SK-MEL-5 (cell line): ENCODE data around the gene VSTM2A. TPM values are rescaled to one million over a fixed set of nuclear protein-coding genes. Genes with fewer than 3 reads are reported as not detected.
"Not testable (repeated sequence)": the region's sequence is repeated elsewhere in the genome, so short reads cannot be mapped to it uniquely, and the experiment has no call there.

ENCODE experiments used
- DNase-seq: peaks from one replicate; pipeline ENCODE4 v3.0.0-alpha.2; 2016; ENCODE audit warnings: low read depth, low spot score
- in situ Hi-C: cut with HindIII; loops from 2 replicates; pipeline ENCODE4 v1.10.0; 2016; ENCODE audit warnings: low sequenced_read_pairs, high pct_unique_total_duplicates, low pct_unique_long_range_greater_than_20kb
- polyA plus RNA-seq, 2 experiments: library from polyadenylated mRNA; depleted of rRNA; stranded (reverse); fragments of >200 nt; gene quantifications; 2 replicates each; pipeline ENCODE4 v1.2.3, GENCODE V29; 2015
- total RNA-seq: library from RNA; depleted of rRNA; stranded (reverse); fragments of >200 nt; shearing (Covaris generic); gene quantifications from 2 replicates; pipeline ENCODE4 v1.2.3, GENCODE V29; 2014; rRNA removed

Gene VSTM2A
- not detected in 2 replicates for total RNA-seq
- polyA plus RNA-seq (2015; cell fraction: cytosol; rRNA removed): not detected in 2 replicates
- polyA plus RNA-seq (2015; cell fraction: nucleus; rRNA removed): not detected in 2 replicates

- in situ Hi-C loops: no loop called here
- DNase-seq: no peak
These were observed at the start of gene VSTM2A for GRCh38 chr7:54541669-54542625. Gene VSTM2A, plus strand, starts transcription at chr7:54542375. Its CDS starts 356 bp downstream, at chr7:54542731.

- DNase-seq, in situ Hi-C loops: not testable (repeated sequence)
These were observed 37.6 kb upstream of the VSTM2A start for GRCh38 chr7:54504531-54504930.

- in situ Hi-C loops: no loop called here
- no peak for DNase-seq
These were observed 12.6 kb upstream of the VSTM2A start for GRCh38 chr7:54529568-54529967.

- in situ Hi-C loops: no loop called here
- DNase-seq: no peak
These were observed 4.1 kb upstream of the VSTM2A start for GRCh38 chr7:54538122-54538521.

- no peak for DNase-seq
- in situ Hi-C loops: no loop called here
These were observed 895 bp downstream of the VSTM2A start for GRCh38 chr7:54543051-54543488.

- in situ Hi-C loops: no loop called here
- DNase-seq: no peak
These were observed 2.0 kb downstream of the VSTM2A start for GRCh38 chr7:54544149-54544526.

- in situ Hi-C loops: no loop called here
- no peak for DNase-seq
These were observed 2.5 kb downstream of the VSTM2A start for GRCh38 chr7:54544527-54545240.

GRCh38 chr7:54545241-54545563 lies 3.0 kb downstream of the VSTM2A start:
- DNase-seq: no peak
- in situ Hi-C loops: no loop called here

GRCh38 chr7:54546081-54546985 lies 4.2 kb downstream of the VSTM2A start:
- in situ Hi-C loops: no loop called here
- DNase-seq: no peak

GRCh38 chr7:54546986-54547314 lies 4.8 kb downstream of the VSTM2A start:
- in situ Hi-C loops: no loop called here
- no peak for DNase-seq

GRCh38 chr7:54550471-54550870 lies 8.3 kb downstream of the VSTM2A start:
- in situ Hi-C loops: no loop called here
- DNase-seq: no peak

GRCh38 chr7:54556121-54556520 lies 13.9 kb downstream of the VSTM2A start:
- no peak for DNase-seq
- in situ Hi-C loops: no loop called here

- no peak for DNase-seq
- in situ Hi-C loops: no loop called here
These were observed 17.2 kb downstream of the VSTM2A start for GRCh38 chr7:54559401-54559800.

GRCh38 chr7:54560198-54560597 lies 18.0 kb downstream of the VSTM2A start:
- in situ Hi-C loops: no loop called here
- DNase-seq: no peak

GRCh38 chr7:54560723-54561122 lies 18.5 kb downstream of the VSTM2A start:
- in situ Hi-C loops: no loop called here
- DNase-seq: no peak

GRCh38 chr7:54563329-54563916 lies 21.2 kb downstream of the VSTM2A start:
- no peak for DNase-seq
- in situ Hi-C loops: no loop called here

- no peak for DNase-seq
- in situ Hi-C loops: no loop called here
These were observed 23.3 kb downstream of the VSTM2A start for GRCh38 chr7:54565432-54565831.
